ENCODE results near the gene METTL25B. TPM values are rescaled to one million over a fixed set of nuclear protein-coding genes. Genes with fewer than 3 reads are reported as not detected.

The METTL25B gene
- total and polyA plus RNA-seq, 2 of the 13 experiments (the other 11 are each of a cell fraction or from before 2014, with no cell fraction given): 11.9 to 24.0 TPM

- TF ChIP-seq, protein P1, sequence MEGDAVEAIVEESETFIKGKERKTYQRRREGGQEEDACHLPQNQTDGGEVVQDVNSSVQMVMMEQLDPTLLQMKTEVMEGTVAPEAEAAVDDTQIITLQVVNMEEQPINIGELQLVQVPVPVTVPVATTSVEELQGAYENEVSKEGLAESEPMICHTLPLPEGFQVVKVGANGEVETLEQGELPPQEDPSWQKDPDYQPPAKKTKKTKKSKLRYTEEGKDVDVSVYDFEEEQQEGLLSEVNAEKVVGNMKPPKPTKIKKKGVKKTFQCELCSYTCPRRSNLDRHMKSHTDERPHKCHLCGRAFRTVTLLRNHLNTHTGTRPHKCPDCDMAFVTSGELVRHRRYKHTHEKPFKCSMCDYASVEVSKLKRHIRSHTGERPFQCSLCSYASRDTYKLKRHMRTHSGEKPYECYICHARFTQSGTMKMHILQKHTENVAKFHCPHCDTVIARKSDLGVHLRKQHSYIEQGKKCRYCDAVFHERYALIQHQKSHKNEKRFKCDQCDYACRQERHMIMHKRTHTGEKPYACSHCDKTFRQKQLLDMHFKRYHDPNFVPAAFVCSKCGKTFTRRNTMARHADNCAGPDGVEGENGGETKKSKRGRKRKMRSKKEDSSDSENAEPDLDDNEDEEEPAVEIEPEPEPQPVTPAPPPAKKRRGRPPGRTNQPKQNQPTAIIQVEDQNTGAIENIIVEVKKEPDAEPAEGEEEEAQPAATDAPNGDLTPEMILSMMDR (CRISPR knock-in tag; IDR thresholded peaks at IDR 0.05): peak; percentile 25; the same call in 1 of the 2 replicates
- no peak; the same call in 1 of the 2 replicates for TF ChIP-seq MED1 (CRISPR knock-in tag; IDR thresholded peaks at IDR 0.05)
- no peak for TF ChIP-seq IRF1 (CRISPR knock-in tag; IDR thresholded peaks at IDR 0.05; ENCODE audit: low read depth)
- peak; percentile 61 for TF ChIP-seq ZNF616 (CRISPR knock-in tag; IDR thresholded peaks at IDR 0.05; ENCODE audit: low read depth)
- peak; percentile 24; the same call in 1 of the 2 replicates for TF ChIP-seq ZFP90 (CRISPR knock-in tag; IDR thresholded peaks at IDR 0.05; ENCODE audit: borderline replicate concordance)
- TF ChIP-seq GTF2F1 (IDR thresholded peaks at IDR 0.05; ENCODE audit: low read length): no peak
- no peak for TF ChIP-seq ZNF564 (CRISPR knock-in tag; IDR thresholded peaks at IDR 0.05)
- TF ChIP-seq EP300 (IDR thresholded peaks at IDR 0.05; ENCODE audit: low read depth in 2 of 2, low read length in 2 of 2): peak in 1 of 2 experiments; percentile 28; a peak in 2 of 4 replicates
- 0 out of 2 replicates have a peak, but pooled peaks have one; percentile 30 for TF ChIP-seq EP300 (CRISPR knock-in tag; IDR thresholded peaks at IDR 0.05; ENCODE audit: borderline replicate concordance)
- TF ChIP-seq ZNF570 (CRISPR knock-in tag; IDR thresholded peaks at IDR 0.05; ENCODE audit: borderline replicate concordance): no peak
- TF ChIP-seq AGO2 (optimal IDR thresholded peaks at IDR 0.05; ENCODE audit: low read depth, low read length): peak; percentile 61
- peak; percentile 81 for TF ChIP-seq SALL1 (CRISPR knock-in tag; IDR thresholded peaks at IDR 0.05)
- TF ChIP-seq, protein P2, sequence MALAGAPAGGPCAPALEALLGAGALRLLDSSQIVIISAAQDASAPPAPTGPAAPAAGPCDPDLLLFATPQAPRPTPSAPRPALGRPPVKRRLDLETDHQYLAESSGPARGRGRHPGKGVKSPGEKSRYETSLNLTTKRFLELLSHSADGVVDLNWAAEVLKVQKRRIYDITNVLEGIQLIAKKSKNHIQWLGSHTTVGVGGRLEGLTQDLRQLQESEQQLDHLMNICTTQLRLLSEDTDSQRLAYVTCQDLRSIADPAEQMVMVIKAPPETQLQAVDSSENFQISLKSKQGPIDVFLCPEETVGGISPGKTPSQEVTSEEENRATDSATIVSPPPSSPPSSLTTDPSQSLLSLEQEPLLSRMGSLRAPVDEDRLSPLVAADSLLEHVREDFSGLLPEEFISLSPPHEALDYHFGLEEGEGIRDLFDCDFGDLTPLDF (CRISPR knock-in tag; IDR thresholded peaks at IDR 0.05): peak; percentile 69; the same call in 1 of the 2 replicates
- no peak for TF ChIP-seq TRIM22 (IDR thresholded peaks at IDR 0.05)
- TF ChIP-seq ZNF775 (CRISPR knock-in tag; IDR thresholded peaks at IDR 0.05; ENCODE audit: borderline replicate concordance): no peak
- no peak for TF ChIP-seq ATF6 (CRISPR knock-in tag; conservative IDR thresholded peaks at IDR 0.05)
- TF ChIP-seq ZMAT5 (CRISPR knock-in tag; IDR thresholded peaks at IDR 0.05; ENCODE audit: borderline replicate concordance, low read depth): no peak
- TF ChIP-seq CREM (IDR thresholded peaks at IDR 0.05): peak; percentile 45; the same call in 1 of the 2 replicates
- TF ChIP-seq CREM (CRISPR knock-in tag; IDR thresholded peaks at IDR 0.05): no peak
- no peak for TF ChIP-seq SUZ12 (IDR thresholded peaks at IDR 0.05; ENCODE audit: low read depth, low read length)
- no peak for TF ChIP-seq CREB3 (CRISPR knock-in tag; IDR thresholded peaks at IDR 0.05)
Observed at GRCh38 chr1:156751757-156752481, 23.6 kb downstream of the METTL25B start (continued).

Data from HepG2 (cell line).